ENCODE data around the gene NUDT16L1. TPM values are rescaled to one million over a fixed set of nuclear protein-coding genes. Genes with fewer than 3 reads are reported as not detected.

The NUDT16L1 gene
- total RNA-seq, 1 experiment from 2014 or later, result 5.5 TPM

DNA sequence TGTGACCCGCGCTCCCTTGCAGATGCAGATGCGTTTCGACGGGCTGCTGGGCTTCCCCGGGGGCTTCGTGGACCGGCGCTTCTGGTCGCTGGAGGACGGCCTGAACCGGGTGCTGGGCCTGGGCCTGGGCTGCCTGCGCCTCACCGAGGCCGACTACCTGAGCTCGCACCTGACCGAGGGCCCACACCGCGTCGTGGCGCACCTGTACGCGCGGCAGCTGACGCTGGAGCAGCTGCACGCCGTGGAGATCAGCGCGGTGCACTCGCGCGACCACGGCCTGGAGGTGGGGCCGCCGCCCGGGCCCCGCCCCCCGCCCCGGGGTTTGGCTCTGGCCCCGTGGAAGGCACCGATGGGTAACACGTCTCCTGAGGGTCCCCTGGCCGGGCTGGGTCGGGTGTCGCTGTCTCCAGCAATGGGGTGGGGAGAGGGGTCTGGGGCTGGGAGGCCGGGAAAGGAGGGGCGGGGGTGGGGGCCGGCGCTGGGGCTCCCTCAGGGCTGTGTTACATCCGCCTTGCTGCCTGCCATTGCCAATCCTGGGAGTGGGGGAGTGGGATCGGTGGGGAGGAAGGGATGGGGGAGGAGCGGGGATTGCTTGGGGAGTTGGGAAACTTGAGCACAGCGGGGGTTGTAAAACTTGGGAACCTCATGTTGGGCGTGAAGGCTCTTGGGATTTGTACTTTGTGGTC lies 737 bp downstream of the NUDT16L1 start:
- no peak for DNase-seq (ENCODE audit: extremely low read depth, low read depth)

DNA sequence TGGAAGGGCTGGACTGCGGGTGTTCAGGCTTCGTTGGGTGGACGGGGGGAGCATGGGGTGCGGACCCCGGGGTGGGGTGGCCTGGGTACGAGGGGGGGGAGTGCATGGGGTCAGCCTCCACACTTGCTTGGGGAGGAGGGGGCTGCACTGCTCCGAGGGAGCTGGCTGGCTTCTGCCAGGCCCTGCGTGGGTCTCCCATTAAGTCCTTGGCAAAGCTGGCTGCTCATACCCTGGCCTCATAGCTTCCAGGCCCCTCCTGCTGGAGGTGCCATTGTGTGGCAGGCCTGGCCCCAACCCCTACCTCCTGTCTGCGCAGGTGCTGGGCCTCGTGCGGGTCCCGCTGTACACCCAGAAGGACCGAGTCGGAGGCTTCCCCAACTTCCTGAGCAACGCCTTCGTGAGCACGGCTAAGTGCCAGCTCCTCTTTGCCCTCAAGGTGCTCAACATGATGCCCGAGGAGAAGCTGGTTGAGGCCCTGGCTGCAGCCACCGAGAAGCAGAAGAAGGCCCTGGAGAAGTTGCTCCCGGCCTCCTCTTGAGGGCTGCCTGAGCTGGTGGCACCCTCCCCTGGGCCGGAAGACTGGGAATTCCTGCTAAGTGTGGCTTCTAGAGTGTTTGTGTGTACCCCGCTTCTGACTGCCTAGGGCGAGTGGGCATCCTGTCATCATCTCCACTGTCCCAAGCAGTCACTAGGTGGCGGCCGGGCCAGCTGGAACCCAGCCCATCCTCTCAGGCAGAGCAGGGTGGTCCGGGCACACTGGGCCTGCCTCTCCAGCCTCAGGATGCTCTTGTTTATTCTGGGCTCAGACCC lies 1.5 kb downstream of the NUDT16L1 start:
- DNase-seq (ENCODE audit: extremely low read depth, low read depth), result no peak

- no peak for DNase-seq (ENCODE audit: extremely low read depth, low read depth)
Observed at GRCh38 chr16:4695473-4696171, 2.3 kb downstream of the NUDT16L1 start.

DNA sequence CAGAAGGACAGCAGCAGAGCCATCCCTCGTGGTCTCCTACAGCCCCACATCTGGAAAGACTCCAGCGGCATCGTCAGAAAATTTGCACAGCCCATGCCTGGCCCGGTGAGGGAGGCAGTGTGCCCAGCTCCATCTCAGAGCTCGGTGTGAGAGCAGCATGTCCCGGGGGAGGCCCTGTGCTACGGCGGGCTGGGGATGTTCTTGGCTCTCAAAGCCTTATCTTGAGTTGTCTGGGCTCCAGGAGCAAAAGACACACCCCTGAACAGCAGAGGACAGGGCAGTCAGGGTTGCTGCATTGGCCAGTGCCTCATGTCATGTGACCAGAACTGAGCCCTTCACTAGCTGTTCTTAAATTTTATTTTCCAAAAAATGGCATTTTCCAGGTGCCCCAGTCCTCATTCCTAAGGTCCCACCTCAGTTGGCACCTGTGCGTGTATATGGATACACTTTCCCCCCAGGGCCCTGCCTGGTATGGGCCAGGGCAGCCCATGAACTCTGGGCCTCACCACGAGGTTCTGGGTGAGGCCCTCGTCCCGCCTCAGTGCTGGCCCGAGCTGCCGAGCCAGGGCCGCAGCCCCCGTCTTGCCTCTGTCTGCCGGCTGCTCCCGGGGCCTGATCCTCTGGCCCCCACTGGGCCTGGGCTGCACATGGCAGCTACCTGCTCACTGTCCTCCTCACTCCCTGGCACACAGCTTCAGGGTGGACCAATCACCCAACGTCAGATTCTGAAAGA lies 3.0 kb downstream of the NUDT16L1 start:
- DNase-seq (ENCODE audit: extremely low read depth, low read depth), result no peak

DNA sequence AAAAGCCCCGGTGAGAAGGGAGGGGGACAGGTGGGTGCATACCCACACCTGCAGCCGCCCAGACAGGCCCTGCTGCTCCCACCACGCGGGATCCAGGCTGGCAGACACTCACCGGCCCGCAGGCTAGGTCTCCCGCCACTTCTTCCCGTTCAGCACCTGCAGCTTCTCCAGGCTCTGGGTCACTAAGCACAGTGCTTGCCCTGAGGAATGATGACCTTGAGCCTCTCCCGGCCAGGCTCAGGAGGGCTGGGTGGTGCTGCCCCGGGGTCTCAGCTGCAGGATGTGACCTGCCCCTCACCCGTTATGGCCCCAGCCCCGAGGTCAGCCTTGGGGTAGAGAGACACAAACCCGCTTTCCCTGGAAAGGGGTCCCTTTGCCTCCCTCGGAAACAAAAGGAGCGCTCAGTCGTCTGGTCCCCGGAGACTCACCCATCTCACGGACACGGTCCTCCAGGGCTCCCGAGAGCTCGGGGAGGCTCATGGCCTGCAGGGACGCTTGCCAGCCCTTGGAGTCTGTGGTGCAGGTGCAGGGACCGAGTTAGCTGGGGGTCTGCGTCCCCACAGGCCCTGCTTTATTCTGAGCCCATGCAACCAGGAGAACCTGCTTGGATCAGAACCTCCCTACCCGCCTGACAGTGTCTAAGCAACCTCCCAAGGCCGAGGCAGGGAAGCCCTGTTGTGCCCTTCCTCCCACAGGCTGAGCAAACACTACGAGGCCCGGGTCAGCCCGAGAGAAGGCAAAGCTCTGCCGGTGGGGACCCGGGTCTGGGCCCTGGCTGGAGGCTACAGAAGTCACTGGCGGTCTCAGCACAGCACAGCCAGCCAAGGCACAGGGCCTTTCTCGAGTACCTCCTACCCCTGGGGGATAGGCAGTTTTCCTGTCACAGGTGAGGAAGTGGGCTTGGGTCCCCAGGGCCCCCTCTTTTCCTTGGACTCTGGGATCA lies 3.8 kb downstream of the NUDT16L1 start:
- DNase-seq (ENCODE audit: extremely low read depth, low read depth), result no peak

DNA sequence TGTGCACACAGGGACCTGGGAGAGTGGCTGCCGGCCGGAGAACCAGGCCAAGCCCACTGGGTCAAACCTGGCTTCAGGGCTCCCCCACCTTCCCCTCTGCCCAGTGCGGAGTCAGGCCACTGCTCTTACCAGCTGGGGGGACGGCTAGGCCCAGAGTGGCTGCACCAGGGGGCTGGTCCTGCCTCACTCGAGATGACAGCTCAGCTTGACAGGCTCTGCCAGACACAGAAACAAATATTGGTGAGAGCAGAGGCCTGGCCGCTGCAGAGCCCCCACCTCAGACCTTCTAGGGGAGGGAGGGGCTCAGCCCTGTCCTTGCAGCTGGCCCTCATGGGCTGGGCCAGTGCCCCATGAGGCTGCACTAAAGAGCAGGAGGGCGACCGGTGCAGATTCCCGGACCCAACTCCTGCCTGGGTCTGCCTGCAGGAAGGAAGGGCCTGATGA lies 4.5 kb downstream of the NUDT16L1 start:
- DNase-seq (ENCODE audit: extremely low read depth, low read depth), result no peak

DNA sequence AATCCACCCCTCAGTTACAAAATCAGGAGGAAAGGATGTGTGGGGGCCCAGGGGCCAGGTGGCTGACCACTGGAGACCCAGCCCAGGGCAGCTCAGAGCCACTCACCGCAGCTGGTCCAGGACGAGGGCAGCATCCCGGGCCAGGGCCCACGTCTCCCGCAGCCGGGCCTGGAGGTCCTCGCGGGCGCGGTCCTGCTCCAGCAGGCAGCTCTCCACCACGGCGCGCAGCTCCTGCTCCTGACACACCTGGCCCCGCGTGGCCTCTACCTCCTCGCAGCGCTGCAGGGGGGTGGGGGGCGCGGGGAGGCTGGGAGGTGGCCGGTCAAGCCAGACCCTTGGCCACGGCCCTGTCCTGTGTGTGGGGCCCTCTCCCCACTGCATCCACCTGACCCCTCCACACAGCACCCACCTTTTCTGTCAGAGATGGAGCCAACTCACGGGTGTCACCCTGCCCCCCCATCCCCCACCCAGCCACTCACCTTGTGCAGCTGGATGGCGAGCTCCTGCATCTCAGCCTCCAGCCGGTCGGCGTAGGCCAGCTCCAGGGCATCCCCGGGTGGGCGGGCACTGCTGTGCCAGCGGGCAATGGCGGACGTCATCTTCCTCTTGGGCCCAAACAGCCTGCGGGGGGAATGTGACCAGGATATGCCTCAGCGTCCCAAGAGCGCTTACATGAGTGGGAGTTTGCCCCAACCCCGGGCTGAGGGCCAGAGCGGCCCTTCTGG lies 5.1 kb downstream of the NUDT16L1 start:
- no peak for DNase-seq (ENCODE audit: extremely low read depth, low read depth)

GRCh38 chr16:4699046-4699556 lies 5.7 kb downstream of the NUDT16L1 start:
- DNase-seq (ENCODE audit: extremely low read depth, low read depth), result no peak

- DNase-seq (ENCODE audit: extremely low read depth, low read depth), result no peak
Observed at GRCh38 chr16:4700380-4700996, 7.1 kb downstream of the NUDT16L1 start.

DNA sequence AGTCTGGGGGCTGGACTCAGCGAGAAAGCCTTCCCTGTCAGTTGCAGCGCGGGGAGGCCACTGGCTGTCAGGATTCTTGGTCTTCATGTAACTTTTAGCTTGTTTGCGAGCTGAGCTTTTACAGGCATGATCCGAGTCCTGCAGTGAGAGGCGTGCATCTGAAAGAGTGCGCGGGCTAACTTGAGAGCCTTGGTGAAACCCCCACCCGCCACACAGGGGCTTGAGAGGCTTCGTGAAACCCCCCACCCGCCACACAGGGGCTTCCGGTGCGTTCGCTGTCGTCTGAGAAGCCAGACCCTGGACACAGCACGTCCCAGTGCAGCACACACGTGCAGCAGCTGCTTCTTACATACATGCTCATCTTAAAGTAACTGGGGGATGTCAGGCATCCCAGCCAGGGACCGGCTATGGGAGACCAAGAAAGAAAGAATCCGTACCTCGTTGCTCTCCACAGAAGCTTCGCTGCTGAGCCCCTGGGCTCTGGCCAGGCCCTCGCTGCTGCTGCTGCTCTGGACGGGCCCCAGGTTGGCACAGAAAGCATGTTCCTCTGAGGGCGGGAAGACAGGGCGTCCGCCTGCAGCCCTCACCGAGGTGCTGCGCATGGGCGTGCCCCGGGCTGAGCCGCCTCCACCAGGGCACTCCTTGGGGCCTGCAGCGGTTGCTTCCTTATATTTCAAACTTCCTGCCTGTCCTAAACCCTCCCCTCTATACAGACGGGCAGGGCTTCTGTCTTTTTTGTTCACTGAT lies 7.8 kb downstream of the NUDT16L1 start:
- DNase-seq (ENCODE audit: extremely low read depth, low read depth), result no peak

DNA sequence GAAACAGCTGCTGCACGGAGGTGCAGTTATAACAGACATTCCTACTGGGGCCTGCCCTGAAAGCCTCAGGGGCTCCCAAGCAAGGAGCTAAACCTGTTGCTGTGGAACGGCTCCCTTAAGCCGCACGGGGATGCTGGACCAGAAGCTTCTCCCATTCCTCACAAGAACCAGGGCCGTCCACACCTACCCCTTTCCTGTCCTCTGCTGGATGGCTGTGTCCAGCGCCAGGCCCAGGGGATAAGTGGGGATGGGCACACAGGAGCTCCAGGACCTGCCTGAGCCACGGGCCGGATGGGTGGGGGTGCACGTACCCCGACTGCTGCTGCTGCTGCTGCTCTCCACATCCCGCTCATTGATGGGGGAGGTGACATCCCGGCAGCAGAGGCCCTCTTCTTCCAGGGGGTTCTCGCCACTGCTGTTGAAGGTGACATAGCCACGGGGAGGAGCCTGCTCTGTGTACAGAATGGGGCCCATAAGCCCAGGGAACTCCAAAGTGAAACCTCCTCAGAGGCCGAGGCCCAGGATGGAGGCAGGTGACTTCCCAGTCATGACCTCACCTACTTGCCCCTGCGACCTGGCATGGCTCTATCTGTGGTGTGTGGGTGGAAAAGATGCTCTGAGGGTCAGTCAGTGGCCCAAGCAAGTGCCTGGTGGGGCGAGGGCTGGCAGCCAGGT lies 8.6 kb downstream of the NUDT16L1 start:
- no peak for DNase-seq (ENCODE audit: extremely low read depth, low read depth)

- DNase-seq (ENCODE audit: extremely low read depth, low read depth), result no peak
Observed at GRCh38 chr16:4702466-4702808, 9.1 kb downstream of the NUDT16L1 start.

DNA sequence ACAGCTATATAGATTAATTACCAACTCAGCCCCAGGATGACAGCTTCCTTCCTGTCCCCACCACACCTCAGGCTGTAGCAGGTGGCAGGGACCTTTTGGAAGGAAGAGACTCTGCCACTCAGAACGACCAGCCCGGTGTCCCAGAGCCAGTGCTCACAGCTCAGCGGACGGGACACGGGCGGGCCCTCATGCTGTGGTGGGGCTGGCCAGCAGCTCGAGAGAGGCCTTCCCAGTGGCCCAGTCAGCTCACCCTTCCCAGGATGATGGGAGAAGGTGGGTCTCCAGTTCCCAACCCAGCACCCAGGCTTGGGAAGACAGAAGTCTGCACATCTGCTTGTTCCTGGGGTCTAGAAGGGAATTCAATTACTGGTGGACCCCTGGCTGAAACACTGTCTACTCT lies 10.5 kb downstream of the NUDT16L1 start:
- no peak for DNase-seq (ENCODE audit: extremely low read depth, low read depth)

- DNase-seq (ENCODE audit: extremely low read depth, low read depth), result no peak
Observed at GRCh38 chr16:4704491-4704890, 11.1 kb downstream of the NUDT16L1 start.

DNA sequence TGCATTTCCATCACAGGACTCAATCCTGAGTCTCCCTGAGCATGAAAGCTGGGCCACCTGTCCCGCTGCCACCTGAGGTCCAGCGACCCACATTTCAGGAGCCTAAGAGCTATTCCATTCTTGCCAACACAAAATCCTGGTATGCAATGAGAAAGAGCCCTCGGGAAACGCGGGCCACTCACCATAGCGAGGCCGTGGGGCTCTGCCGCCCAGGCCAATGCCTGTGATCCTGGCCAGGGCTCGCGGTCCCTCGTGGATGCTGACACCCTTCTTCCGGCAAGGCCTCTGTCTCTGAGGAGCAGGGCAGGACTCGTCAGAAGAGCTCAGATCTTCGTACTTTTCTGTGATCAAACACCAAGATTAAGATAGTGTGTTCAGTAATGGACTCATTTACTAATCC lies 11.6 kb downstream of the NUDT16L1 start:
- no peak for DNase-seq (ENCODE audit: extremely low read depth, low read depth)

- no peak for DNase-seq (ENCODE audit: extremely low read depth, low read depth)
Observed at GRCh38 chr16:4706871-4707270, 13.5 kb downstream of the NUDT16L1 start.

GRCh38 chr16:4709481-4709880 lies 16.1 kb downstream of the NUDT16L1 start:
- no peak for DNase-seq (ENCODE audit: extremely low read depth, low read depth)

All from NCI-H460 (cell line).